CD14-positive monocyte (primary cell): Measurements from ENCODE around the gene TANGO2. TPM values are rescaled to one million over a fixed set of nuclear protein-coding genes. Genes with fewer than 3 reads are reported as not detected.

Experiments used
- DNase-seq, 3 donors: peaks; one replicate each; pipeline ENCODE4 v3.0.0-alpha.2; 2011 to 2022
- H2AFZ ChIP-seq: 2 replicates; pipeline ENCODE4 v1.6.0; 2012; ENCODE audit warnings: mild to moderate bottlenecking, low read depth, low read length, inconsistent platforms; ENCODE audit not compliant: insufficient read depth, poor library complexity, severe bottlenecking
- H3K27ac ChIP-seq, 2 donors: 1 replicate in 1 of 2; 2 replicates in 1 of 2; pipeline ENCODE4 v1.5.1; 2012 to 2013; ENCODE audit warnings: low read length in 2 of 2, control low read depth in 1 of 2, inconsistent platforms in 1 of 2, low read depth in 1 of 2, mild to moderate bottlenecking in 1 of 2
- H3K27me3 ChIP-seq, 2 donors: one replicate each; pipeline versions ENCODE4 v1.6.0 to v1.6.1; 2011 to 2013; ENCODE audit warnings: low read length in 2 of 2; ENCODE audit not compliant: control insufficient read depth in 2 of 2, insufficient read depth in 2 of 2
- H3K36me3 ChIP-seq, 2 donors: replicated peaks in 1 of 2; 1 replicate in 1 of 2; 2 replicates in 1 of 2; pipeline versions ENCODE4 v1.5.1 to v1.6.1; 2012 to 2013; ENCODE audit warnings: low read length in 2 of 2, control low read depth in 1 of 2, inconsistent platforms in 1 of 2, mild to moderate bottlenecking in 1 of 2; ENCODE audit not compliant: insufficient read depth in 2 of 2, control insufficient read depth in 1 of 2
- H3K4me1 ChIP-seq, 2 donors: 1 replicate in 1 of 2; 2 replicates in 1 of 2; pipeline versions ENCODE4 v1.5.1 to v1.6.1; 2012 to 2013; ENCODE audit warnings: low read length in 2 of 2, control low read depth in 1 of 2, inconsistent platforms in 1 of 2, mild to moderate bottlenecking in 1 of 2, moderate library complexity in 1 of 2; ENCODE audit not compliant: insufficient read depth in 2 of 2, control insufficient read depth in 1 of 2
- H3K4me2 ChIP-seq: replicated peaks from 2 replicates; pipeline ENCODE3; 2012; ENCODE audit warnings: low read length, moderate library complexity, mild to moderate bottlenecking; ENCODE audit not compliant: poor library complexity, severe bottlenecking; ENCODE audit errors: extremely low read depth
- H3K4me3 ChIP-seq, 3 experiments: fragments of 200-600 bp in 1 of 3; sonication (generic) in 1 of 3; replicated peaks in 1 of 3; 1 replicate in 2 of 3; 2 replicates in 1 of 3; pipeline ENCODE4 v1.5.1; 2011 to 2013; ENCODE audit warnings: low read length in 3 of 3, mild to moderate bottlenecking in 3 of 3, control low read depth in 2 of 3, low read depth in 2 of 3, inconsistent platforms in 1 of 3, moderate library complexity in 1 of 3
- H3K79me2 ChIP-seq: 2 replicates; pipeline ENCODE4 v1.6.0; 2012; ENCODE audit warnings: mild to moderate bottlenecking, control low read depth, inconsistent platforms, low read length, moderate library complexity; ENCODE audit not compliant: insufficient read depth
- H3K9ac ChIP-seq: 2 replicates; pipeline ENCODE4 v1.6.0; 2017; ENCODE audit warnings: low read length, mild to moderate bottlenecking; ENCODE audit not compliant: insufficient read depth, poor library complexity, severe bottlenecking
- H3K9me3 ChIP-seq, 2 donors: replicated peaks in 1 of 2; 1 replicate in 1 of 2; 2 replicates in 1 of 2; pipeline versions ENCODE4 v1.5.1 to v1.6.1; 2012 to 2013; ENCODE audit warnings: low read length in 2 of 2, control low read depth in 1 of 2; ENCODE audit not compliant: control insufficient read depth in 1 of 2, insufficient read depth in 1 of 2
- H4K20me1 ChIP-seq: 2 replicates; pipeline ENCODE4 v1.6.0; 2012; ENCODE audit warnings: mild to moderate bottlenecking, low read length, control low read depth, moderate library complexity; ENCODE audit not compliant: insufficient read depth
- H3K27ac Mint-ChIP-seq, 7 donors: one replicate each; pipeline ENCODE4 v1.8.0; 2020; ENCODE audit warnings: mild to moderate bottlenecking in 7 of 7, mixed read lengths in 7 of 7, moderate library complexity in 6 of 7, inconsistent platforms in 2 of 7
- H3K27me3 Mint-ChIP-seq, 3 donors: one replicate each; pipeline ENCODE4 v1.8.0; 2021 to 2022; ENCODE audit warnings: low read depth in 3 of 3, mild to moderate bottlenecking in 3 of 3, mixed read lengths in 3 of 3, moderate library complexity in 3 of 3, inconsistent platforms in 1 of 3
- H3K36me3 Mint-ChIP-seq, 2 donors: one replicate each; pipeline ENCODE4 v1.8.0; 2020; ENCODE audit warnings: mixed read lengths in 2 of 2, inconsistent platforms in 1 of 2, mild to moderate bottlenecking in 1 of 2
- H3K4me1 Mint-ChIP-seq: one replicate; pipeline ENCODE4 v1.8.0; 2020; ENCODE audit warnings: mild to moderate bottlenecking, mixed read lengths
- H3K4me3 Mint-ChIP-seq, 2 donors: one replicate each; pipeline ENCODE4 v1.8.0; 2020; ENCODE audit warnings: mild to moderate bottlenecking in 2 of 2, mixed read lengths in 2 of 2, moderate library complexity in 1 of 2
- H3K9me3 Mint-ChIP-seq, 7 donors: one replicate each; pipeline ENCODE4 v1.8.0; 2020 to 2022; ENCODE audit warnings: mixed read lengths in 7 of 7, mild to moderate bottlenecking in 6 of 7, moderate library complexity in 6 of 7, inconsistent platforms in 2 of 7
- CTCF ChIP-seq: fragments of 200-600 bp; IDR thresholded peaks from one replicate; pipeline ENCODE4 v1.8.0; 2022; ENCODE audit warnings: antibody characterized with exemption, mild to moderate bottlenecking
- WGBS: methylation state at CpG from one replicate; pipeline ENCODE4 v1.1.5; 2013; ENCODE audit warnings: missing lambda C conversion rate; ENCODE audit not compliant: insufficient coverage; 5-methylcytosine and 5-hydroxymethylcytosine counted together
- intact Hi-C, 2 donors: fragments of 100-400 bp; cut with micrococcal nuclease; formaldehyde crosslinking; loops; one replicate each; pipeline versions ENCODE4 v1.15.0 to v1.15.1; 2023
- polyA plus RNA-seq, 3 donors: library from polyadenylated mRNA; depleted of rRNA in 1 of 3; unstranded in 2 of 3; stranded (reverse) in 1 of 3; fragments of 300-500 nt in 2 of 3; fragments of >200 nt in 1 of 3; fragmentation: Illumina TruSeq in 2 of 3; gene quantifications; 1 replicate in 2 of 3; 2 replicates in 1 of 3; pipeline ENCODE4 v1.2.3, GENCODE V29; 2012 to 2021

TANGO2 gene
- polyA plus RNA-seq, 3 donors: 56.4 to 94.9 (median 58.2) TPM

DNA sequence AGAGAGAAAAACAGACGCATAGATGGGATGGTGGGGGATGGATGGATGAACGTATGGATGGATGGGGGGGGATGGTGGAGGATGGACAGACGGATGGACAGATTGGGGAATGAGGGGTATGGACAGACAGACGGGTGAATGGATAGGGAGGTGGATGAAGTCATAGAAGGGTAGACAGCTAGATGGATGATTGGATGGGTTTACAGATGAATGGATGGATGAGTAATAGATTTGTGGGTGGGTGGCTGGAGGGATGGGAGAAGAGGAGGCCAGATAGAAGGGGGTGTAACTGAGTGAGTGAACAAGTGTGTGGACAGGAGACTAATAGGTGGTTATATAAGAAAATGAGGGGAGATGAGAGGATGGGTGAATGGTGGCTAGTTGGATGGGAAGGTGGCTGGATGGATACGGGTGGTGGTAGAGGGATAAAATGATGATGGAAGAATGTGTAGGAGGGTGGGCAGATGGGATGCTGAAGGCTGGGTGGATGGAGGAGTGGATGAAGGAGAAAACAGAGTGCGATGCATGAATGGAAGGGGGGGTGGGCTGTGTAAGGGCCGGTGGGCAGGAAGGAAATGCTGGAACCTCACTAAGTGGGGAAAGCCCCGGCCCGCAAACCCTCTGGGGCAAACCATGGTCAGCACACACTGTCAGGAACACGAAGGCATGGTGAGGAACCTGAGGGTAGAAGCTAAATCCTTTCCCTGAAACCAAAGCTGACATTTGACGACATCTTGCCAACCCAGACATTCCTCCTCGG lies 25.9 kb upstream of the TANGO2 start:
- TF ChIP-seq CTCF: no peak

GRCh38 chr22:19995611-19996339 lies 25.1 kb upstream of the TANGO2 start:
- Histone ChIP-seq H3K27me3 (no peaks in the 10 kb centered on the region), H3K4me2 (no peak overlapping the region), H3K4me1 (no peaks in the 10 kb centered on the region), H3K79me2 (no peaks in the 10 kb centered on the region), H3K27ac (no peak overlapping the region), H3K9ac (no peak overlapping the region), H4K20me1 (no peaks in the 10 kb centered on the region), H3K36me3 (no peaks in the 10 kb centered on the region), H3K4me3 (no peak overlapping the region), H3K9me3 (no peaks in the 10 kb centered on the region), H2AFZ (no peak overlapping the region)
- no peak overlapping the region for H3K4me3 Mint-ChIP-seq
- WGBS: 90% methylated on average over 15 of the region's 18 CpGs
- H3K27me3 Mint-ChIP-seq: peaks cover 5 to 10% (median 7%) of the 10 kb centered on the region in 3 donors
- H3K36me3 Mint-ChIP-seq: no peaks in the 10 kb centered on the region
- H3K27ac Mint-ChIP-seq: no peak overlapping the region
- DNase-seq: no peak
- no peak for TF ChIP-seq CTCF
- peaks cover 0 to 2% (median 0%) of the 10 kb centered on the region in 7 donors for H3K9me3 Mint-ChIP-seq
- no peaks in the 10 kb centered on the region for H3K4me1 Mint-ChIP-seq
- intact Hi-C loops: no loop called here

More for the DNA sequence above, 25.9 kb upstream of the TANGO2 start:
- Mint-ChIP-seq H3K9me3 (peaks cover 0 to 2% (median 0%) of the 10 kb centered on the region in 7 donors), H3K36me3 (no peaks in the 10 kb centered on the region), H3K27ac (no peak overlapping the region), H3K27me3 (peaks cover 3 to 11% (median 3%) of the 10 kb centered on the region in 3 donors), H3K4me1 (no peaks in the 10 kb centered on the region), H3K4me3 (no peak overlapping the region)
- Histone ChIP-seq H3K27ac (no peak overlapping the region), H3K79me2 (no peaks in the 10 kb centered on the region), H3K4me3 (no peak overlapping the region), H3K4me2 (no peak overlapping the region), H2AFZ (no peak overlapping the region), H3K4me1 (no peaks in the 10 kb centered on the region), H3K27me3 (no peaks in the 10 kb centered on the region), H3K36me3 (no peaks in the 10 kb centered on the region), H4K20me1 (no peaks in the 10 kb centered on the region), H3K9ac (no peak overlapping the region), H3K9me3 (no peaks in the 10 kb centered on the region)
- 79% methylated on average over 10 of the region's 12 CpGs for WGBS
- DNase-seq: no peak
- intact Hi-C loops: no loop called here
